H1 (cell line): ENCODE results near the gene CNOT3. TPM values are rescaled to one million over a fixed set of nuclear protein-coding genes. Genes with fewer than 3 reads are reported as not detected.

Source experiments
- CTCF ChIA-PET: fragments of 300-600 bp; sonication (Branson Sonifier 250); formaldehyde crosslinking; loops from one replicate; lab custom pipeline; 2021; ENCODE audit not compliant: partially characterized antibody; lab: Charles Lee
- POLR2A ChIA-PET: fragments of 300-600 bp; sonication (Branson Sonifier 250); formaldehyde crosslinking; loops from one replicate; lab custom pipeline; 2021; ENCODE audit warnings: inconsistent platforms; ENCODE audit not compliant: partially characterized antibody; lab: Charles Lee
- DNase-seq, 2 experiments: peaks; one replicate each; pipeline versions ENCODE4 v3.0.0 to v3.0.0-alpha.2; 2010 to 2022; ENCODE audit warnings: low spot score in 2 of 2, low read depth in 1 of 2, mixed read lengths in 1 of 2
- FAIRE-seq: peaks from 2 replicates; lab custom pipeline; 2011; peaks lifted over from hg19 to GRCh38; lab: Jason Lieb, UNC
- H2AFZ ChIP-seq: 2 replicates; pipeline ENCODE4 v1.8.1; 2012; ENCODE audit warnings: low read length, inconsistent platforms
- H2AK5ac ChIP-seq: 2 replicates; pipeline ENCODE4 v1.6.1; 2013; ENCODE audit warnings: low read depth, low read length
- H2BK120ac ChIP-seq: replicated peaks from 2 replicates; pipeline ENCODE3; 2013; ENCODE audit warnings: low read depth, low read length, inconsistent platforms
- H2BK12ac ChIP-seq: 2 replicates; pipeline ENCODE4 v1.6.1; 2013; ENCODE audit warnings: low read depth, low read length
- H2BK15ac ChIP-seq: 2 replicates; pipeline ENCODE4 v1.6.1; 2013; ENCODE audit warnings: low read length
- H2BK20ac ChIP-seq: 2 replicates; pipeline ENCODE4 v1.6.1; 2013; ENCODE audit warnings: low read length
- H2BK5ac ChIP-seq: 2 replicates; pipeline ENCODE4 v1.6.1; 2013; ENCODE audit warnings: low read depth, low read length
- H3K14ac ChIP-seq: 2 replicates; pipeline ENCODE4 v1.6.1; 2013; ENCODE audit warnings: inconsistent platforms; ENCODE audit not compliant: insufficient read length
- H3K18ac ChIP-seq: 2 replicates; pipeline ENCODE4 v1.6.1; 2013; ENCODE audit warnings: low read length; ENCODE audit errors: extremely low read depth
- H3K23ac ChIP-seq: 2 replicates; pipeline ENCODE4 v1.6.1; 2013; ENCODE audit warnings: inconsistent platforms; ENCODE audit not compliant: insufficient read length
- H3K23me2 ChIP-seq: 2 replicates; pipeline ENCODE4 v1.6.1; 2013; ENCODE audit warnings: low read depth, low read length
- H3K27ac ChIP-seq: 2 replicates; pipeline ENCODE4 v1.6.1; 2011; ENCODE audit warnings: low read depth, low read length, inconsistent platforms
- H3K27me3 ChIP-seq, 4 experiments: replicated peaks in 1 of 4; 1 replicate in 1 of 4; 2 replicates in 3 of 4; pipeline versions ENCODE4 v1.6.1 to v1.8.1; 2011 to 2013; ENCODE audit warnings: low read length in 3 of 4, mild to moderate bottlenecking in 3 of 4, inconsistent platforms in 2 of 4, mixed read lengths in 2 of 4, moderate library complexity in 1 of 4; ENCODE audit not compliant: control insufficient read depth in 3 of 4, insufficient read depth in 3 of 4; ENCODE audit errors: extremely low read depth in 1 of 4
- H3K36me3 ChIP-seq, 4 experiments: 2 replicates each; pipeline versions ENCODE4 v1.6.1 to v1.8.1; 2011 to 2013; ENCODE audit warnings: mild to moderate bottlenecking in 4 of 4, low read length in 3 of 4, moderate library complexity in 2 of 4, control low read depth in 1 of 4, inconsistent platforms in 1 of 4; ENCODE audit not compliant: insufficient read depth in 4 of 4, control insufficient read depth in 2 of 4
- H3K4ac ChIP-seq: replicated peaks from 2 replicates; pipeline ENCODE3; 2013; ENCODE audit warnings: low read length, low read depth, mixed read lengths, inconsistent platforms; ENCODE audit not compliant: insufficient read length
- H3K4me1 ChIP-seq, 4 experiments: replicated peaks in 1 of 4; 1 replicate in 1 of 4; 2 replicates in 3 of 4; pipeline versions ENCODE4 v1.6.1 to v1.8.1; 2011 to 2013; ENCODE audit warnings: low read length in 3 of 4, inconsistent platforms in 2 of 4, mixed read lengths in 1 of 4; ENCODE audit not compliant: insufficient read depth in 4 of 4, control insufficient read depth in 3 of 4
- H3K4me2 ChIP-seq, 2 experiments: 2 replicates each; pipeline versions ENCODE4 v1.6.1 to v1.8.1; 2011 to 2013; ENCODE audit warnings: low read depth in 2 of 2, low read length in 2 of 2, control low read depth in 1 of 2, inconsistent platforms in 1 of 2, mild to moderate bottlenecking in 1 of 2; ENCODE audit not compliant: insufficient read depth in 1 of 2
- H3K4me3 ChIP-seq, 4 experiments: fragments of 200-600, 300-600 bp in 1 of 4; sonication (generic), shearing (Covaris generic), sonication (Bioruptor Twin) in 1 of 4; 2 replicates each; pipeline versions ENCODE4 v1.5.1 to v1.8.1; 2011 to 2016; ENCODE audit warnings: low read length in 4 of 4, low read depth in 3 of 4, control low read depth in 2 of 4, inconsistent platforms in 2 of 4, mild to moderate bottlenecking in 2 of 4, mixed read lengths in 1 of 4, moderate library complexity in 1 of 4; ENCODE audit not compliant: insufficient read depth in 2 of 4; ENCODE audit errors: extremely low read depth in 1 of 4
- H3K56ac ChIP-seq: replicated peaks from 2 replicates; pipeline ENCODE3; 2013; ENCODE audit warnings: low read depth, mild to moderate bottlenecking, mixed read lengths, low read length, inconsistent platforms; ENCODE audit not compliant: insufficient read length
- H3K79me1 ChIP-seq: 2 replicates; pipeline ENCODE4 v1.6.1; 2013; ENCODE audit warnings: low read depth, low read length, control low read depth
- H3K79me2 ChIP-seq, 2 experiments: 2 replicates each; pipeline versions ENCODE4 v1.6.1 to v1.8.1; 2012 to 2013; ENCODE audit warnings: low read length in 2 of 2, mild to moderate bottlenecking in 2 of 2, inconsistent platforms in 1 of 2; ENCODE audit not compliant: insufficient read depth in 2 of 2, control insufficient read depth in 1 of 2
- H3K9ac ChIP-seq, 4 experiments: replicated peaks in 1 of 4; 1 replicate in 1 of 4; 2 replicates in 3 of 4; pipeline versions ENCODE4 v1.6.1 to v1.8.1; 2011 to 2013; ENCODE audit warnings: low read depth in 3 of 4, low read length in 3 of 4, control low read depth in 2 of 4, mild to moderate bottlenecking in 2 of 4, moderate library complexity in 2 of 4, inconsistent platforms in 1 of 4; ENCODE audit errors: extremely low read depth in 1 of 4
- H3K9me3 ChIP-seq, 2 experiments: 2 replicates each; pipeline versions ENCODE4 v1.6.1 to v1.8.1; 2012 to 2013; ENCODE audit warnings: mild to moderate bottlenecking in 2 of 2, moderate library complexity in 2 of 2, control low read depth in 1 of 2, inconsistent platforms in 1 of 2, low read depth in 1 of 2, low read length in 1 of 2, mixed read lengths in 1 of 2; ENCODE audit not compliant: insufficient read depth in 2 of 2
- H4K20me1 ChIP-seq, 2 experiments: replicated peaks in 1 of 2; 2 replicates each; pipeline versions ENCODE3 to v1.8.1; 2011 to 2013; ENCODE audit warnings: inconsistent platforms in 2 of 2, low read length in 2 of 2, mild to moderate bottlenecking in 1 of 2; ENCODE audit not compliant: insufficient read depth in 2 of 2, control insufficient read depth in 1 of 2
- H4K5ac ChIP-seq: 2 replicates; pipeline ENCODE4 v1.6.1; 2013; ENCODE audit warnings: low read length, low read depth, mixed read lengths, inconsistent platforms; ENCODE audit not compliant: insufficient read length
- H4K8ac ChIP-seq: 2 replicates; pipeline ENCODE4 v1.8.0; 2013; ENCODE audit warnings: mild to moderate bottlenecking, moderate library complexity, low read length, inconsistent platforms; ENCODE audit not compliant: insufficient read depth; ENCODE audit errors: extremely low read depth
- H4K91ac ChIP-seq: replicated peaks from 2 replicates; pipeline ENCODE3; 2013; ENCODE audit warnings: low read length, mixed read lengths, inconsistent platforms; ENCODE audit not compliant: insufficient read length
- CHD1 ChIP-seq: IDR thresholded peaks from 2 replicates; pipeline ENCODE4 v1.6.1; 2012; ENCODE audit warnings: low read depth, low read length, improper control_type of control experiment
- EGR1 ChIP-seq: IDR thresholded peaks from 2 replicates; pipeline ENCODE4 v1.6.1; 2011; ENCODE audit warnings: low read depth, low read length, borderline replicate concordance
- POLR2A ChIP-seq, 2 experiments: IDR thresholded peaks; 1 replicate in 1 of 2; 2 replicates in 1 of 2; pipeline ENCODE4 v1.6.1; 2011; ENCODE audit warnings: low read depth in 2 of 2, low read length in 2 of 2, mild to moderate bottlenecking in 2 of 2; ENCODE audit errors: control extremely low read depth in 1 of 2
- RNF2 ChIP-seq: fragments of 200-900, 300-1000 bp; sonication (generic); IDR thresholded peaks from 2 replicates; pipeline ENCODE4 v1.7.1; 2016; ENCODE audit warnings: borderline replicate concordance, low read depth, mild to moderate bottlenecking, antibody characterized with exemption, low read length; ENCODE audit not compliant: poor library complexity, severe bottlenecking; ENCODE audit errors: missing control alignments
- SP2 ChIP-seq: IDR thresholded peaks from 2 replicates; pipeline ENCODE4 v1.6.1; 2012; ENCODE audit warnings: mild to moderate bottlenecking, low read length, inconsistent platforms
- SUZ12 ChIP-seq: fragments of 200-600 bp; sonication (generic); IDR thresholded peaks from 2 replicates; pipeline ENCODE4 v1.6.1; 2012; ENCODE audit warnings: mild to moderate bottlenecking, inconsistent platforms, low read length, moderate library complexity, mixed read lengths
- WGBS, 2 experiments: shearing (Covaris generic) in 1 of 2; methylation state at CpG; one replicate each; pipeline versions ENCODE4 v1.1.6 to v1.1.7; 2013 to 2015; ENCODE audit warnings: low lambda C conversion rate in 2 of 2, mixed read lengths in 2 of 2, inconsistent platforms in 1 of 2, low coverage in 1 of 2, missing lambda C conversion rate in 1 of 2; ENCODE audit not compliant: insufficient replicate concordance in 2 of 2, insufficient coverage in 1 of 2, insufficient read length in 1 of 2; ENCODE audit errors: extremely low coverage in 1 of 2, missing lambda C conversion rate in 1 of 2; 5-methylcytosine and 5-hydroxymethylcytosine counted together
- polyA plus RNA-seq, 7 experiments: library from polyadenylated mRNA; depleted of rRNA in 3 of 7; stranded (reverse) in 5 of 7; unstranded in 2 of 7; fragments of >200 nt in 5 of 7; fragments of 200-250 nt in 2 of 7; gene quantifications; 1 replicate in 5 of 7; 2 replicates in 1 of 7; 4 replicates in 1 of 7; pipeline versions ENCODE4 v1.2.1 to v1.2.3, GENCODE V29; 2011 to 2013; ENCODE audit warnings: missing spikeins in 2 of 7, mixed read lengths in 2 of 7
- total RNA-seq: library from RNA; stranded (reverse); fragmentation: NEBNext Ultra II Directional; extraction: Animal tissue kit (Norgen Biotek cat#: 25700); gene quantifications from 2 replicates; pipeline ENCODE4 v1.2.1, GENCODE V29; 2021

Gene CNOT3
- total and polyA plus RNA-seq, 2 of the 8 experiments (the other 6 are each of a cell fraction or from before 2014, with no cell fraction given) = 21.2 to 86.4 TPM

DNA sequence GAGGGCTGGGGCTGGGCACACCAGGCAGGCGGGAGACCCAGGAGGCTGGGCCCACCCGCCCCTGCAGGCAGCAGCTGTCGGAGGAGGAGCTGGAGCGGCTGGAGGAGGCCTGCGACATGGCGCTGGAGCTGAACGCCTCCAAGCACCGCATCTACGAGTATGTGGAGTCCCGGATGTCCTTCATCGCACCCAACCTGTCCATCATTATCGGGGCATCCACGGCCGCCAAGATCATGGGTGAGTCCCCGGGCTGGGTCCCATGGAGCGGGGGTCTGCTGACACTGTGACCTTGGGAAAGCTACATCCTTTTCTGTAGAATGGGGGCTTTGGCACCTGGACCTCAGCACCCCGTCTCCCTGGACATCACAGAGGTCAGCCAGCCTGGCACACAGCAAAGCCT lies 13.9 kb upstream of the CNOT3 start:
- no peak overlapping the region for H3K18ac ChIP-seq
- peaks cover 18 to 68% (median 48%) of the 10 kb centered on the region in 4 experiments for H3K36me3 ChIP-seq
- no peak overlapping the region for H2AFZ ChIP-seq
- no peak overlapping the region for H3K56ac ChIP-seq
- no peak overlapping the region for H3K23ac ChIP-seq
- no peak overlapping the region for H3K4me2 ChIP-seq
- H4K20me1 ChIP-seq = peaks cover 0 to 7% of the 10 kb centered on the region in 2 experiments
- H3K27me3 ChIP-seq = no peaks in the 10 kb centered on the region
- H3K14ac ChIP-seq = no peak overlapping the region
- H3K9ac ChIP-seq = no peak overlapping the region
- no peak for DNase-seq
- H3K27ac ChIP-seq = no peak overlapping the region
- no peak overlapping the region for H2BK12ac ChIP-seq
- H3K79me2 ChIP-seq = no peaks in the 10 kb centered on the region
- no peak overlapping the region for H2BK120ac ChIP-seq
- WGBS, 2 experiments = 97% methylated on average over 8 of the region's 17 CpGs; no CpG with 5 or more reads in 1 of the 2 experiments
- no peak overlapping the region for H4K91ac ChIP-seq
- no peak overlapping the region for H4K5ac ChIP-seq
- no peak overlapping the region; the same call in 1 of the 2 replicates for H4K8ac ChIP-seq
- no peaks in the 10 kb centered on the region for H3K4me1 ChIP-seq
- peaks cover 3% of the 10 kb centered on the region; the same call in 1 of the 2 replicates for H3K79me1 ChIP-seq
- H2BK5ac ChIP-seq = no peak overlapping the region
- TF ChIP-seq RNF2 (no peak), EGR1 (no peak), SUZ12 (no peak), CHD1 (no peak), POLR2A (IDR thresholded peaks at IDR 0.05; ENCODE audit: control extremely low read depth in 1 of 2, low read depth in 2 of 2, low read length in 2 of 2) (no peak), SP2 (no peak)
- H3K23me2 ChIP-seq = no peaks in the 10 kb centered on the region
- ChIA-PET CTCF (no interaction called here), POLR2A (interaction anchor here (0.6 to 5.0 kb wide), 12 partner anchors 9 to 188 kb away, joined by 3 to 40 read pairs (median 4); partner anchors contain the start of genes CNOT3, LENG1, PRPF31 and TFPT)
- H2BK20ac ChIP-seq = no peak overlapping the region
- H3K9me3 ChIP-seq = no peaks in the 10 kb centered on the region
- no peak overlapping the region for H2AK5ac ChIP-seq
- FAIRE-seq = no peak
- H3K4me3 ChIP-seq = no peak overlapping the region
- H3K4ac ChIP-seq = no peak overlapping the region
- no peak overlapping the region for H2BK15ac ChIP-seq
